OCI-LY3 (cell line): ENCODE results near the gene HOXA11.

ENCODE experiments used
- EZH2phosphoT487 ChIP-seq: fragments of 200-600 bp; shearing (Covaris generic); IDR thresholded peaks from 2 replicates; pipeline ENCODE4 v1.6.1; 2018; ENCODE audit warnings: antibody characterized with exemption, mixed run types, low read depth
- TF ChIP-seq, protein P1 (sequence below): fragments of 200-600, 300-600 bp; sonication (generic); IDR thresholded peaks from 2 replicates; pipeline ENCODE4 v1.5.1; 2014; ENCODE audit warnings: antibody characterized with exemption, low read length, low read depth

DNA sequence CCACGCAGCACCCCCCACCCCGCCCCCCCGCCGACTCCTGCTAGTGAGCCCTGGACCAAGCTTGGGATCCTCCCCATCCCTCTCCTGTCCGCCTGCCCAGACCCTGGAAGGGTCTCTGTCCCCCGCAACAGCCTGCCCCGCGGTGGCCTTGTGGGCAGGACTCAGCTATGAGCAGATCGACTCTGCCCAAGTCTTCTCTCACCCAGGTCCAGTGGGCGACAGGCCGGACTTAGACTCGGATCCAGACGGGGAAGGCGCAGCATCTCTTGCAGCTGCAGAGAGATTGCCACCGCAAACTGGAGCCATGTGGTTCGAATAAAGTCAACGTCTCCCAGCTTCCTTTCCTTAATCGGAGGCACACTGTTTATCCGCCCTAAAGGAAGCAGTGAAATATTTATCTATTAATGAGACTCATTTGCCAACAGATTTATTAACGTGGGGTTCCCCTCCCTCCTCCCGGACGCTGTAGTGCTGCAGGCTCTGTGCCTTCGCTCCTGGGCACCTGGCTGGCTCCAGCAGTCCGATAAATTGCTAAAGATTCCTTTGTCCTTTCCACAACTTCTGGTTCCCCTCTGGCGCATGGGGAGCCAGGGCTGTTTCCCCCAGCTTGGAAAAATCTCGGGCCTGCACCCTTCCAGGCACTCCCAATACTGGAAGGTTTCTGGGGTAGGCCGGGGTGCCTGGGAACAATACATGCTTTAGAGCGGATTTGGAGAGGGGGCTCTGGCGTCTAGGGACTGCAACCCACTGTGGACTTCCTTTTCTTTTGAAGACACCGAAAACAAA lies 27.9 kb downstream of the HOXA11 start:
- TF ChIP-seq, protein P1, sequence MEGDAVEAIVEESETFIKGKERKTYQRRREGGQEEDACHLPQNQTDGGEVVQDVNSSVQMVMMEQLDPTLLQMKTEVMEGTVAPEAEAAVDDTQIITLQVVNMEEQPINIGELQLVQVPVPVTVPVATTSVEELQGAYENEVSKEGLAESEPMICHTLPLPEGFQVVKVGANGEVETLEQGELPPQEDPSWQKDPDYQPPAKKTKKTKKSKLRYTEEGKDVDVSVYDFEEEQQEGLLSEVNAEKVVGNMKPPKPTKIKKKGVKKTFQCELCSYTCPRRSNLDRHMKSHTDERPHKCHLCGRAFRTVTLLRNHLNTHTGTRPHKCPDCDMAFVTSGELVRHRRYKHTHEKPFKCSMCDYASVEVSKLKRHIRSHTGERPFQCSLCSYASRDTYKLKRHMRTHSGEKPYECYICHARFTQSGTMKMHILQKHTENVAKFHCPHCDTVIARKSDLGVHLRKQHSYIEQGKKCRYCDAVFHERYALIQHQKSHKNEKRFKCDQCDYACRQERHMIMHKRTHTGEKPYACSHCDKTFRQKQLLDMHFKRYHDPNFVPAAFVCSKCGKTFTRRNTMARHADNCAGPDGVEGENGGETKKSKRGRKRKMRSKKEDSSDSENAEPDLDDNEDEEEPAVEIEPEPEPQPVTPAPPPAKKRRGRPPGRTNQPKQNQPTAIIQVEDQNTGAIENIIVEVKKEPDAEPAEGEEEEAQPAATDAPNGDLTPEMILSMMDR: no peak
- no peak for TF ChIP-seq EZH2phosphoT487
